Testis (tissue), 2 donors: ENCODE results near the gene NAA80.

Experiments
- POLR2A ChIP-seq: fragments of 450-650 bp; IDR thresholded peaks from one replicate; pipeline ENCODE4 v1.6.1; 2017; ENCODE audit warnings: antibody characterized with exemption, mild to moderate bottlenecking, moderate library complexity
- TF ChIP-seq, protein P1 (sequence below), 3 experiments: fragments of 450-650 bp in 2 of 3; fragments of 200-600 bp in 1 of 3; sonication (generic) in 1 of 3; IDR thresholded peaks; one replicate each; pipeline ENCODE4 v1.5.1; 2016 to 2019; ENCODE audit warnings: antibody characterized with exemption in 3 of 3, mild to moderate bottlenecking in 2 of 3, moderate library complexity in 1 of 3

DNA sequence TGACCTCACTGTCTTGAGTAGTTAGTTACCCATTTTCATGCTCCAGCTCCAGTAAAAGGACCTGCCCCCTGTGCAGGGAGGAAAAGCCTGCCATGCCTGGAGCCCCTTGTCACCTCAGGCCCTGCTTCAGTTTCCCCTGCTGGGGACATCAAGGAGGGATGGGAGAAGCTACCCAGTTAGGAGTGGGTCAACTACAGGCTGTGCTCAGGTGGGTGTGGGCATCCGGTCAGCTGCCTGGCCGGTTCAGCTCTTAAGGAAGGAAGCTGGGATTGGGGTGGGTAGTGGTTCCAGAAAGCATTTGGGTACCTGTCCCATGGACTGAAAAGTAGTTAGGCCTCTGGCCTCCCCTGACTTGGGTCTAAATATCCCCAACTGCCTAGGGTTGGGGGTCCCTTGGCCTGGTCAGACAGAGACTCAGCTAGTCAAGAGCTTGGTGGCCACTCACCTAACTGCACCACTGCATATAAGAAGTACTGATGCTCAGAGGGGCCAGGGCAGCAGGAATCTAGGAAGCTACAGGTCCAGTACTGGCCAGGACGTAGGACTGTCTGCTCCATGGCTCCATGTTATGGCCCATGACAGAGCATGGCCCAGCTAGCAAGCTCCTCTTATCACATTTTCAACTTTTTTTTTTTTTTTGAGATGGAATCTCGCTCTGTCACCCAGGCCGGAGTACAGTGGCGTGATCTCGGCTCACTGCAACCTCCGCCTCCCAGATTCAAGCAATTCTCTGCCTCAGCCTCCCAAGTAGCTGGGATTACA, 19.8 kb downstream of the NAA80 start:
- TF ChIP-seq, protein P1, sequence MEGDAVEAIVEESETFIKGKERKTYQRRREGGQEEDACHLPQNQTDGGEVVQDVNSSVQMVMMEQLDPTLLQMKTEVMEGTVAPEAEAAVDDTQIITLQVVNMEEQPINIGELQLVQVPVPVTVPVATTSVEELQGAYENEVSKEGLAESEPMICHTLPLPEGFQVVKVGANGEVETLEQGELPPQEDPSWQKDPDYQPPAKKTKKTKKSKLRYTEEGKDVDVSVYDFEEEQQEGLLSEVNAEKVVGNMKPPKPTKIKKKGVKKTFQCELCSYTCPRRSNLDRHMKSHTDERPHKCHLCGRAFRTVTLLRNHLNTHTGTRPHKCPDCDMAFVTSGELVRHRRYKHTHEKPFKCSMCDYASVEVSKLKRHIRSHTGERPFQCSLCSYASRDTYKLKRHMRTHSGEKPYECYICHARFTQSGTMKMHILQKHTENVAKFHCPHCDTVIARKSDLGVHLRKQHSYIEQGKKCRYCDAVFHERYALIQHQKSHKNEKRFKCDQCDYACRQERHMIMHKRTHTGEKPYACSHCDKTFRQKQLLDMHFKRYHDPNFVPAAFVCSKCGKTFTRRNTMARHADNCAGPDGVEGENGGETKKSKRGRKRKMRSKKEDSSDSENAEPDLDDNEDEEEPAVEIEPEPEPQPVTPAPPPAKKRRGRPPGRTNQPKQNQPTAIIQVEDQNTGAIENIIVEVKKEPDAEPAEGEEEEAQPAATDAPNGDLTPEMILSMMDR (IDR thresholded peaks at IDR 0.05): no peak
- TF ChIP-seq POLR2A: no peak
